HG02973 (cell line): ENCODE data around the gene UGT2A3.
"Not testable (repeated sequence)": the region's sequence is repeated elsewhere in the genome, so short reads cannot be mapped to it uniquely, and the experiment has no call there.

ENCODE experiments used
- ATAC-seq: cut with Tn5 transposase; IDR thresholded peaks from one replicate; pipeline ENCODE4 v1.9.1; 2021; ENCODE audit warnings: moderate library complexity; ENCODE audit not compliant: unreplicated experiment

UGT2A3 gene

GRCh38 chr4:68951078-68951805 lies at the start of gene UGT2A3:
TSS of gene UGT2A3 (minus strand) at chr4:68951804. CDS start at chr4:68951760, 44 bp downstream.
- peak; percentile 47 for ATAC-seq

GRCh38 chr4:68997040-68997439 lies 45.4 kb upstream of the UGT2A3 start:
- no peak for ATAC-seq

GRCh38 chr4:68995292-68995691 lies 43.7 kb upstream of the UGT2A3 start:
- ATAC-seq: no peak

- peak; percentile 67 for ATAC-seq
Measured at GRCh38 chr4:68987007-68987406, 35.4 kb upstream of the UGT2A3 start.

GRCh38 chr4:68985442-68985841 lies 33.8 kb upstream of the UGT2A3 start:
- no peak for ATAC-seq

GRCh38 chr4:68984947-68985346 lies 33.3 kb upstream of the UGT2A3 start:
- ATAC-seq: no peak

- no peak for ATAC-seq
Measured at GRCh38 chr4:68963374-68963773, 11.8 kb upstream of the UGT2A3 start.

- ATAC-seq: no peak
Measured at GRCh38 chr4:68962868-68963267, 11.3 kb upstream of the UGT2A3 start.

- ATAC-seq: no peak
Measured at GRCh38 chr4:68960294-68961163, 8.9 kb upstream of the UGT2A3 start.

- ATAC-seq: not testable (repeated sequence)
Measured at GRCh38 chr4:68959085-68959484, 7.5 kb upstream of the UGT2A3 start.

- no peak for ATAC-seq
Measured at GRCh38 chr4:68954126-68954525, 2.5 kb upstream of the UGT2A3 start.

- ATAC-seq: no peak
Measured at GRCh38 chr4:68953056-68953596, 1.5 kb upstream of the UGT2A3 start.

GRCh38 chr4:68951806-68952585 lies 392 bp upstream of the UGT2A3 start:
- ATAC-seq: no peak

- ATAC-seq: no peak
Measured at GRCh38 chr4:68950033-68950432, 1.6 kb downstream of the UGT2A3 start.

- ATAC-seq: no peak
Measured at GRCh38 chr4:68948985-68949384, 2.6 kb downstream of the UGT2A3 start.

GRCh38 chr4:68948044-68948743 lies 3.4 kb downstream of the UGT2A3 start:
- ATAC-seq: no peak

GRCh38 chr4:68929076-68929737 lies 22.4 kb downstream of the UGT2A3 start:
- no peak for ATAC-seq

GRCh38 chr4:68927165-68927564 lies 24.4 kb downstream of the UGT2A3 start:
- no peak for ATAC-seq

GRCh38 chr4:68922202-68922601 lies 29.4 kb downstream of the UGT2A3 start:
- ATAC-seq: not testable (repeated sequence)

GRCh38 chr4:68921051-68921450 lies 30.6 kb downstream of the UGT2A3 start:
- no peak for ATAC-seq
